NCI-H1417 (cell line): ENCODE data around the gene CPD.
"Not testable (repeated sequence)": the region's sequence is repeated elsewhere in the genome, so short reads cannot be mapped to it uniquely, and the experiment has no call there.

ENCODE experiments used
- DNase-seq, 3 experiments: peaks; one replicate each; lab custom pipeline; 2025; lab: John Stamatoyannopoulos, UW

Gene CPD

DNA sequence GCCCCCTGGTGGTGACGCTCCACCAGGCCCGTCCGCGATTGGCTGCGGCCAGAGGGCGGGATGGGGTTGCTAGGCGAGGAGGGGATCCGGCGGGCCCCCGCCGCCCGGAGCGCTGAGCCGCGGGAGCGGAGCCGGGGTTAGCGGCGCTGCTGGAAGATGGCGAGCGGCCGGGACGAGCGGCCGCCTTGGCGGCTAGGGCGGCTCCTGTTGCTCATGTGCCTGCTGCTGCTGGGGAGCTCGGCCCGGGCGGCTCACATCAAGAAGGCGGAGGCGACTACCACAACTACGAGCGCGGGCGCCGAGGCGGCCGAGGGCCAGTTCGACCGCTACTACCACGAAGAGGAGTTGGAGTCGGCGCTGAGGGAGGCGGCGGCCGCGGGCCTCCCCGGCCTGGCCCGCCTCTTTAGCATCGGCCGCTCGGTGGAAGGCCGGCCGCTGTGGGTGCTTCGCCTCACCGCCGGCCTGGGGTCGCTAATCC, at the start of gene CPD:
Gene CPD (plus strand): TSS at position 103 of the 478 bp plus-strand sequence. CDS start 54 bp downstream, at position 157.
- DNase-seq, result peak; percentile 92 to 95 (median 95)

DNA sequence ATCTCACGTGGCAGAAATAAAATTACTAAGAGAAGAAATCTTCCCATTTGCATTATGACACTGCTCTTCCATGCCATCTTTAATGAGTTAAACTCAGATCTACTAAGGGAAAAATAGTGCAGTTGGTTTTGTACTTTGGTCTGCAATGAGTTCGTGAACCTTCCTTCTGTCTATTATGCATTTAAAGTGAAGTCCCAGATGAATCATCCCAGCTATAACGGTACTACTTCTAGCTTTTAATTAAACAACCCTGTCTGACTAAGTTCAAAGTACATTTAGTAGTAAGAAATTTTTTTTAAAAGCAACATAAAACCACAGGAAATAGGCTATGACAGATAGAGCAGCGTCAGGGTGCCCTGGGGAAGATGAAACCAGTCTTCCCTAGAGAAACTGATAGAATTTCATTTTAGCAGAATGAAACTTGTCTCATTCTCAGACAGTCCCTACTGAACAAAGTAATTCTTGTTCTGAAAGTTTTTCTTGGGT, 46.6 kb upstream of the CPD start:
- DNase-seq, result no peak

DNA sequence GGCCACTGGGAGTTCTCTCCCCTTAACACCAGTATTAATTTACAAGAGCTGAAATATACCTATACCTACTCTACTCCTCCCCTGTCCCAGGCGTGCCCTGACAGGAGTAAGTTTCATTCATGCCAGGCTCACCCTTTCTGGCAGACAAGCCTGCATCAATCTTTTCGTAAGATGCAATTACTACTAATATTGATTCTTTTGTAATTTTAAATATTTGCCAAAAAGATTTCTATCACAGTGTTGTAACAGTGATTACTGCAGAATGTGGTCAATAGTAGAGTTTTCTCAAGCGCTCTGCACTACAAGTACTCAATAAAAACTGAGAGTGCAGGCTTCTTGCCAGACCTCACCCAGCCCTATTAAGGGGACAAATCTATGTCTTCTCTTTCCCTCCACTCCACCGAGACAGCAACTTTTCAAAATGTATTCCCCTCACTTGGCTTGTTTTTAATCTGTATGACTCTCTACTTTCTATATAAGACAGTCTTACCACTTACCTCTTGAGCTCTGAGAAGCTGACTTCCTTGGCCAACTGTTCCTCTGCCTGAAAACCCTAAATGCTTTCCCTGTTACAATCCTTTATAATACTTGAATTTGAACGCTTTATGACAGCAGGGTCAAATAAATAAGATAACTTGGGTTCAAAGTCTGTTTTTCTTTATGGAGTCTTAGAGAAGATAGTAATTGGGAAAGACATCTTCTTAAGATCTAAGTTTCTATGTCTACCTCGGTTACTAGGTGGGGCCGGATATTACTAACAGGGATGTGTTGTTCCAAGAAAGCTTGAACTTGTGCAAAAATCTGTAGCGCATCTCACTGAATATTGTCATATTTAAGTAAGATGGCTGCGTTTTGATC, 45.0 kb upstream of the CPD start, which contains the start of gene TMIGD1:
Gene TMIGD1 (minus strand): TSS at position 555 of the 858 bp plus-strand sequence. CDS start 1,924 bp downstream, outside the sequence.
- no peak for DNase-seq

DNA sequence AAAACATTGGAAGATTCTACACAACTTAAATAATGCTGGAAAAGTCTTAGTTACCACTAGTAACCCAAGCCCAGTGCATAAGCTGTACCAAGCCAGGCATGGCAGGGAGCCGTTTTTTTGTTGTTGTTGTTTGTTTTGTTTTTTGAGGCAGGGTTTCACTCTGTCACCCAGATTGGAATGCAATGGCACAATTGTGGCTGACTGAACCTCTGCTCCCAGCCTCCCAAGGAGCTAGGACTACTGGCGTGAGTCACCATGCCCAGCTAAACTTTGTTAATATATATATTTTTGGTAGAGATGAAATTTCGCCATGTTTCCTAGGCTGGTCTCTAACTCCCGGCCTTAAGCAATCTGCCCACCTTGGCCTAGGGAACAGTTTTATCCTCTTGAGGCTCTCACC, 44.3 kb upstream of the CPD start:
- DNase-seq, result no peak

DNA sequence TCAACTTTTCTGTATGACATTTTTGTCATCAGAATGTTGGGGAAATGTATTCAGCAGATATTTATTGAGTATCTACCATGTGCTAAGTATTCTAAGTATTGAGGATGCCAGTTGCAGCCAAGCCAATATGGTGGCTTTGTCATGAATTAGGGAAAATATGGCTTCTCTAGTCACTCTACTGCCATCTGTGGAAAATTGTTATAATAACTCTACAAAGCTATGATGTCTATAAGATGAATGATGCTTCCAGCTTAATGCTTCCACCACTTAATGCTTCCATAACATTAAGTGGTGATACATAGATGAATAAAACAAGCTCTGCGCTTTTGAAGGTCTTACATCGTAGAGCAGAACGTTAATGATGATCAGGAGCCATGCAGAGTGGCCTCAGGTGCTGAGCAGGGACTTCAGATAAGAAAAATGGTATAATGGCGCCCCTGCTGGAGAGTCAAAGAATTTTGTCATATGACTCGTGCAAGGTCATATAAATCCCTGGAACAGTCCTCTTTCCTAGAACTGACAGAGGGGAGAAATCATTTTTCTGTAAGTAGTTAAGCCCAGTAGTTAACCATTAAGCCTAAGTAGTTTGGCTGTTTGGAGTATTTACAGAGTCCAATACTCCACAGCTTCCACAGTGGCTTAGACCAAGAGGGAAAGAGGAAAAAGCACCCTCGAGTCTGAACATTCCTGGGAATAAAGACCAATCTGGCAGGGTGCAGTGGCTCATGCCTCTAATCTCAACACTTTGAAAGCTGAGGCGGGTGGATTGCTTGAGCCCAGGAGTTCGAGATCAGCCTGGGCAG, 42.2 kb upstream of the CPD start:
- peak; percentile 57 to 79 (median 67) for DNase-seq

DNA sequence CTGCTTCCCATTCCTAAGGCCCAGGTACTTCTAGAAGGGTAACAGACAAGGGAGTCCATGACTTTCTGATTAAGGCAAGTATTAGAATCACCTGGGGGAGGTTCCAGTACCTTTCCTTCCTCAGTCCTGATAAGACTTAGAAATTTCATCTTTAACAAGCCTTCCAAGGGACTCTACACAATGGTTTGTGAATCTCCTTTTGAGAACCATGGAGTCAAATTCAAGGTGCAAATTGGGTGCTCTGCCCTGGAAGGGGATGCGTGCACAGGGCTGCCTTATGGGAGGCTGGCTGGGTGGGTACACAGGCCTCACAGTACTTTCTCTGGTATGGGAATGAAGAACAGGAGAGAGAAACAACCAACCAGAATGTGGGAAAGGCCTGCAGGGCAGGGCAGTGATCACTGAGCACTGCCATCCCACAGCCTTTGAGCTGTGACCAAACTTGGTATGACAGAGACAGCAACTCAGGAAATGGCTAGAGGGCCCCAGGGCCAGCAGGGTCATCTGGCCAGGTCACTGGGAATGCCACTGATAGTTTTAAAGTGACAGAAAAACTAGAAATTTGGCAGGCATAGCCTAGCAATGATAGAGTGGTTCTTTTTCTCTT, 41.2 kb upstream of the CPD start:
- no peak for DNase-seq

DNA sequence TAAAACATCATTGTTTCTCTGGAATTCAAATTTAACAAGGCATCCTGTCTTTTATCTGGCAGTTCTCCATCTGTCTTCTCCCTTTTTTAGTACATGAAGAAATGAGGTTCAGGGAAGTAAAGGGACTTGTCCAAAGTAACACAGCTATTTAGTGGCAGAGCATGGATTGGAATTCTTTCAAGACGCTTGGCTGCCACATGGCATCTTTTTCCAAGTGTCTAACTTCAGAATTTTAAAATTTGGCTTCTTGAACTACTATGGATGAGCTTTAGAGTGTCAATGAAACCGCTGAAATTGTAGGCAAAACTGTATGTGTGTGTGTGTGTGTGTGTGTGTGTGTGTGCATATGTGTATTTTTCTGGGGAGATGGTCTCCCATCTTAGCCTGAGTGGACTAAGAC, 39.6 kb upstream of the CPD start:
- no peak for DNase-seq

DNA sequence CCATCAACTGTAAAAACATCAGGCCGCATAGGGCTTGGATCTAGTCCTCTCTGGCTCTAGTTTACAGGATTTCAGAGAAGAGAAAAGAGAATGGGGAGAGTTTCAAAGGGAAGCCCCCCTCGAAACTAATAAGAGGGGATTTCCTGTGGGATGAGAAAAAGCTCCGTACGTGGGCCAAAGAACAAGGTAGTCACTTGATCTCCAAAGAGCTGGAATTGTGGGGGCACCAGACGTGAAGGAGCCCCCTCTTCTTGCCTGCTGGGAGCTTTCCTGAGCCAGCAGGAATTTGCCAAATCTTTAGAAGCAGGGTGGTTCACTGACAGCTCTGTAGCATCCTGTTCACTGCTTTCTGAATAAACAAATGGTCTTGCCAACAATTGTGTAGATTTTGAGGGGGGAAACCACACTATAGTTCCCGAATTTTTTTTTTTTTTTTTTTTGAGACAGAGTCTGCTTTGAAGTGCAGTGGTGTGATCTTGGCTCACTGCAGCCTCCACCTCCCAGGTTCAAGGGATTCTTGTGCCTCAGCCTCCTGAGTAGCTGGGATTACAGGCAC, 37.8 kb upstream of the CPD start:
- DNase-seq, result no peak

DNA sequence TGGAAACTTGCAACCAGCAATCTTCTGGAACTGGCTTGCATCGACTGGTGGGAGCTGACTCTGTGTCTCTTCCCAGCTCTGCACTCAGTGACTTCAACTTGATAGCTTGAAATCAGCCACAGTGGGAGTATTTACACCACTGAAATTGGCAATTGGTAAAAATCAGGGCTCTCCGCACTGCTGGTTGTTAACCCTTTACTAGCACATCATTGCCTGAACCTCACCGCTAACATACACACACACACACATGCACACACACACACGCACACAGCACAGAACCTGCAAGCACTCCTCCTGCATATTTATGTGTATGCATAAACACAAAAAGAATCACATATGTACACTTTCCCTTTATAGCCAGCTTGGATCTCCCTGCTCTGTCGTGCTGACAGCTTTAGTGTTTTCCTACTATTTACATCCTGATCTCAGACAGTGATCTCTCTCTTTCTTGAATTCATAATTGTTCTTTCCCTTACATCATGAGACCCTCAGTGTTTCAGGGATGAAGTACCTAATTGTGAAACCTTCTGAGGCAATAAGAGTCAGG, 37.0 kb upstream of the CPD start:
- DNase-seq, result no peak

DNA sequence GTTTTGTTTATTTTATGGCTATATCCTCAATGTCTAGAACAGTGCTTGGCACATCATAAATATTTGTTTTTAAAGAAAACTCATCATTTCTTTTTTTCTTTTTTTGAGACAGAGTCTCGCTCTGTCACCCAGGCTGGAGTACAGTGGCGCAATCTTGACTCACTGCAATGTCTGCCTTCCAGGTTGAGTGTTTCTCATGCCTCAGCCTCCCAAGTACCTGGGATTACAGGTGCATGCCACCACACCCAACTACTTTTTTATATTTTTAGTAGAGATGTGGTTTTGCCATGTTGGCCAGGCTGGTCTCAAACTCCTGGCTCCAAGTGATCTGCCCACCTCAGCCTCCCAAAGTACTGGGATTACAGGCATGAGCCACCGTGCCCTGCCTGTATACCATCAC, 35.5 kb upstream of the CPD start:
- DNase-seq, result not testable (repeated sequence)

DNA sequence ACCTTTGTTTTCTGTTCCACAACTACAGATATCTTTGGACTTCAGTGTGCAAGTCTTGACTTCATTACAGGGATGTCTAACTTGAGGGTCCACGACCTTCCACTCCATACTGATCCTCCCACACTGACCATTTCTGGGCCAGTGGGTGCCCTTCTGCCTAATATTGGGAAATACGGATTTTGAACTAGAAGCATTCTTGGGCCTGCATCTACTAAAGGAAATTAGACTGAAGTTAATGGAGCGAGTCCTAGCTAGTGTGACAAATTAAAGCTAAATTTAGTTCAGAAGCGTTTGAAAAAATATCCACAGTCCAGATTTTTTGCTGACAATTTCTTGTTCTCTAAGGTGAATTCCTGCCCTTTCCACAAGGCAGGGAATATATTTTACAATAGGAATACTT, 34.9 kb upstream of the CPD start:
- no peak for DNase-seq

DNA sequence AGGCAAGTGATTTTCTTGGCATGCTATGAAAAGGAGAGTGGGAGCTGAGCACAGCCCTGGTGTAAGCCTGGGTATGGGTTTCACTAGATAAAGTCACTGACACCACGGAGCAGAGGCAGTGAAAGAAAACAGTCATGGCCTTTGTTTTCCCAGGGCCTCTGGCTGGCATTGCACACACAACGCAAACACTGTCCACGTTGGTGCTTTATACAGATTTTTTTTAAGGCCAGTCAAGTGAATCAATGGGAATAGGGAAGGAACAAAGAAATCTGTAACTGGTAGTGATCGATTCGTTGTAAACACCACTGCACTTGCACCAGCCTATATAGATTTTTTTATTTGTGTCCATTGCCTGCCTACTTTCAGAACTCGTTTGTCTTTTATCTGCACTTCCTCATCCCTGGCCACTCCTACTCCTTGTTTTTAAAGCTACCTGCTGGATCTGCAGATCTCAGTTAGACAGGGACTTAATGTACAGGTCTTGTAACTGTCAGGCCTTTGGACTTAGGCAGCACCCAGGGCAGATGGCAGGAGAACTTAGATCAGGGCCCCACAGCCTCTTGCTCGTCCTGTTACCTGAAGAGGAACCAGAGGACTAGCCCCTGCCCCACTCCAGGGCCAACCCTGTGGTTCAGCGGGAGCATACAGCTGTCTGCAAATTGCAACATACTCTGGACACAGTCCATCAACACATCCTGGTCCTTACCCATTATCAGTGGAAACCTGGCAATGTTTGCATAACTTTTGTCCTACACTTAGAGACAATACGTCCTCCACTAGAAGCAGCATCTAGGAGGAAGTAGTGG, 34.2 kb upstream of the CPD start:
- peak in 2 of 3 experiments; percentile 48 to 79 for DNase-seq

DNA sequence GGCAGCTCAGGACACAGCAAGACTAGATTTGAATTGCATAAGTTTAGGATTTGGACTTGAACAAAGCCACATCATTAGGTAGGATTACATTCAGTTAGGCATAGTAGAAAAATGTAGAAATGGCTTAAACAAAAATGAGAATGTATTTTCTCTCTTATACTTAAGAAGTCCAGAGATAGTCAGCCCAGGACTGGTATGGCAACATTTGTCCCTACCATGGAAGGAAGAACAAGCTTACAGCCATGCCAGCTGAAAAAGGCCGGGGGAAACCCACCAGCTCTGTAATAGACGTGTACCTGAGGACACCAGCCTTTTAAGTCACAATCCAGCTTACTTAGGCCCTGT, 33.7 kb upstream of the CPD start:
- no peak for DNase-seq

DNA sequence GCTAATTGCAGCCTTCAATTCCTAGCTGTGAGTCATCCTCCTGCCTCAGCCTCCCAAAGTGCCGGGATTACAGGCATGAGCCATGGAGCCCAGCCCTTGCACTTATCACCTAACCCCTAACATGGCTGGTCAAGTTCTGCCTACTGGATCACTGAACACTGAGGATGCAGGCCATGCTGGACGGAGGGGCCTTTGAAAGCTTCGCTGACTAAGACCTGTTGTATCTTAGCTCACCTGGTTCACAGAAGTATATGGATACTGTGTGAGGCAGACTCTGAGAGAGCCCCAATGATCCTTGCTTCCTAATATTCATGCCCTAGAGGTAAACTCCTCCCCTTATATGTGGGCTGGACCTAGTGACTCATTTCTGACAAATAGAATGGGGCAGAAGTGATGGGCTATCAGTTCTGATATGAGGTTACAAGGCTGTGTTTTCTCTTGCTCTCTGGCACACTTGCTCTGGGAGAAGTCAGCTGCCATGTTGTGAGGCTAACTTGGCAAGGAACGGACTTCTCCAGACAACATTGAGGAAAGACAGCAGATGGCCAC, 33.1 kb upstream of the CPD start:
- DNase-seq, result no peak

DNA sequence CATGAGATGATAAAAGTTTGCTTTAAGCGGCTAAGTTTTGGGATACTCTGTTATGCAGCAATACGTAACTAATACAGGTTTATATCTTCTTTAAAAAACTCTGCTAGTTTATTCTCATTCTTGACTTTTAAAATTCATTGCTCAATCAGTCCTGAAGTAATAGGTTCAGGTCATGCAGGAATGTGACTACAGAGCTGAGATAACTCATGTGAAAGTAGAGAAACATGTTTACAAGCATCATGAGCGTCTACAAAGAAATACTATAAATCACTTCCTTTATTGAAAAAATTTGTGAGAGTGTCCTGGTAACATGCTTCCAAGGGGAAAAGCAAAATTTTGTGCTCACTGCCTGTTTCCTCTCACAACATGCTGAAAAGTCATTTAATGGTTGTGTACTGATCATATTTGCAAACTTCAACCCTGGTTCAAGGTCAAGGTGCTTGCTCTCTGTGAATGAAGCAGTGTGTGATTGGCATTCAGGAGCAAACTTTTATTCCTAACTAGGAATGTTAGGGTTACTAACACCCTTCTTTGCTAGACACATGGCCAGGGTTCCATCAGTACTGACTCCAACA, 32.4 kb upstream of the CPD start:
- DNase-seq, result no peak

DNA sequence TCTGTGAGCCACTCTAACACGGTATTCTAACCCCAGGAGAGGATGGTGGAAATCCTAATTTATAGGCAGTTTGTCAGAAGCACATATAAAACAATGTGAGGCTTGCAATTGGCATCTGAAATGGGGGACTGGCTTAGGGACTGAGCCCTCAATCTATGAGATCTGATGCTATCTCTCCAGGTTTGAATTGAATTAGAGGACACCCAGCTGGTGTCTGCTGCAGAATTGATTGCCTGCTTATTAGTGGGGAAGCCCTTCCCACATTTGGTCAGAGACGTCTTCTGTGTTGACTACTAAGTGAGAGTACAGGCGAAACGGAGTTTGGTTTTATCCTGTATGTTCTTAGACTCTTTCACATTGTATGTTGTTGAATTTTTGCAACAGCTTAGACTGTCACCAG, 31.2 kb upstream of the CPD start:
- DNase-seq, result peak in 2 of 3 experiments; percentile 54 to 85

DNA sequence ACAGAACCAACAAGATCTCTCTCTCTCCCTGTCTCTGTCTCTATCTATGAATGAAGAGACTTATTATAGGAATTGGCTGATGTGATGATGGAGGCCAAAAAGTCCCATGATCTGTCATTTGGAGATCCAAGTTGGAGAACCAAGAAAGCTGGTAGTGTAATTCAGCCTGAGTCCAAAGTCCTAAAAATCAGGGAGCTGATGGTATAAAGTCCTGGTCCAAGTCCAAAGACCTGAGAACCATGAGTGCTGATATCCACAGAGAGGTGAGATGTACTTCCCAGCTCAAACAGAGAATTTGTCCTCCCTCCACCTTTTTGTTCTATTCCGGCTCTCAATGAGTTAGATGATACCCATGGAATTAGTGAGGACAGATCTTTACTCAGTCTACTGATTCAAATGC, 29.5 kb upstream of the CPD start:
- no peak for DNase-seq

DNA sequence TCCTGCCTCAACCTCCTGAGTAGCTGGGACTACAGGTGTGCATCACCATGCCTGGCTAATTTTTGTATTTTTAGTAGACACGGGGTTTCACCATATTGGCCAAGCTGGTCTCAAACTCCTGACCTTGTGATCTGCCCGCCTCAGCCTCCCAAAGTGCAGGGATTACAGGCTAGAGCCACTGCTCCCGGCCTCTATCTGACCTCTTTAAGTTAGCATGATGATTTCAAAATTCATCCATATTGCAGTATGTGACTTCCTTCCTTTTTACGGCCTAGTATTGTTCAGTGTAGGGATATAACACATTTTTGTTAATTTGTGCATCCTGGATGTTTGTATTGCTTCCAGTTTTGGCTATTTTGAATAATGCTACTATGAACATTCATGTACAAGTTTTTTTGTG, 27.5 kb upstream of the CPD start:
- DNase-seq, result not testable (repeated sequence)

DNA sequence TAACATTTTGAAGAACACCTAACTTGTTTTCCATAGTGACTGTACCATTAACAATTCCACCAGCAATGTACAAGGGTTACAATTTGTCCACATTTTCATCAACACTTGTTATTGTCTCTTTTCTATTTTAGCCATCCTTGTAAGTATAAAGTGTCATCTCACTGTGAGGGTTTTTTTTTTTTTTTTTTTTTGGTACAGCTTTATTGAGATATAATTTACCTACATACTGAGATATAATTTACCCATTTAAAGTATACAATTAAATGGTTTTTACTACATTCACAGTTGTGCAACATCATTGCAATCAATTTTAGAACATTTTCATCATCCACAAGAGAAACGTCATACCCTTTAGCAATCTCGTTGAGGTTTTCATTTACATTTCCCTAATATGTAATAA, 27.0 kb upstream of the CPD start:
- no peak for DNase-seq

DNA sequence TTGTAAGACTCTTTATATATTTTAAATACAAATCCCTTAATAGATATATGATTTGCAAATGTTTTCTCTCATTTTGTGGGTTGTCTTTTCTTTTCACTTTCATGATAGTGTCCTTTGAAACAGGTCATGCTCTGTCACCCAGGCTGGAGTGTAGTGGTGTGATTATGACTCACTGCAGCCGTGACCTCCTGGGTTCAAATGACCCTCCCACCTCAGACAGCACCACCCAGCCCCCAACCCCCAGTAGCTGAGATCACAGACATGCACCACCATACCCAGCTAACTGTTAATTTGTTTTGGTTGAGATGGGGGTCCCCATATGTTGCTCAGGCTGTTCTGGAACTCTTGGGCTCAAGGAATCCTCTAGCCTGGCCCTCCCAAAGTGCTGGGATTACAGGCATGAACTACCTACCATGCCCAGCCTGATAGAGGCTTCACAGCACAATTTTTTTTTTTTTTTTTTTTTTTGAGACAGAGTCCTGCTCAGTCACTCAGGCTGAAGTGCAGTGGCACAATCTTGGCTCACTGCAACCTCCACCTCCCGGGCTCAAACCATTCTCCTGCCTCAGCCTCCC, 26.4 kb upstream of the CPD start:
- no peak for DNase-seq
